NCI-H1694 treated with DMSO at 0.1 percent for 48 hours (cell line): ENCODE results near the gene RAB30.

Experiments
- DNase-seq: peaks from one replicate; lab custom pipeline; 2025; lab: John Stamatoyannopoulos, UW

Gene RAB30

GRCh38 chr11:83070731-83071566 lies 748 bp downstream of the RAB30 start:
- DNase-seq, result no peak

DNA sequence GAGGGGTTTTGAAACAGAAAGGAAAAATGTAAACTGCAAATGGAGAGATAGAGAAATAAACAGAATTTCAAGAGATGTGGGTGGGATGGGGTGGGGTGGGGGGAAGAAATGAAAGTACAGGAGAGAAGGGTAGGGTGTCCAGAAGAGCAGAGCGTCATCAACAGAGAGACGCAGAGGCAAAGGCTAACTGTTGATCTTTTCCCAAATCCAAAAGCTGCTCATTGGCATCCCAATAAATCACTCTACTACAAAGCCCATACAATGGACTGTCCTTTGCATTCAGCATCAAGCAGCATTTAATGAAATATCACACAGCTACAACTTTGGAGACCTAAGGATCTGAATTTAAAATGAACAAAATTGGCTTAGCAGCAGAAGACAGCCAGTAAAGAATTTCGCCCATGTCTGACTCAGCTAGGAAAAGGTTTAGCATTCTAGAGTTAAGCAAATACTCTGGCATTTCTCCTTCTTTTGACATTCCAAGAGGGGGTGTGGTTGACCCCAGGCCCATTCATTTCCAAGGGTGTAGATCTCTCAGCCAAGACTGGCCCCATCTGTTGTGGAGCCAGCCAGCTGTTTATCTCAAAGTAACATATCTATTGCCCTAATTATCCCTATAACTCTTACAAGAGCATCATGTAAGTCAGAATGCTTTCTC lies 1.5 kb downstream of the RAB30 start:
- no peak for DNase-seq

DNA sequence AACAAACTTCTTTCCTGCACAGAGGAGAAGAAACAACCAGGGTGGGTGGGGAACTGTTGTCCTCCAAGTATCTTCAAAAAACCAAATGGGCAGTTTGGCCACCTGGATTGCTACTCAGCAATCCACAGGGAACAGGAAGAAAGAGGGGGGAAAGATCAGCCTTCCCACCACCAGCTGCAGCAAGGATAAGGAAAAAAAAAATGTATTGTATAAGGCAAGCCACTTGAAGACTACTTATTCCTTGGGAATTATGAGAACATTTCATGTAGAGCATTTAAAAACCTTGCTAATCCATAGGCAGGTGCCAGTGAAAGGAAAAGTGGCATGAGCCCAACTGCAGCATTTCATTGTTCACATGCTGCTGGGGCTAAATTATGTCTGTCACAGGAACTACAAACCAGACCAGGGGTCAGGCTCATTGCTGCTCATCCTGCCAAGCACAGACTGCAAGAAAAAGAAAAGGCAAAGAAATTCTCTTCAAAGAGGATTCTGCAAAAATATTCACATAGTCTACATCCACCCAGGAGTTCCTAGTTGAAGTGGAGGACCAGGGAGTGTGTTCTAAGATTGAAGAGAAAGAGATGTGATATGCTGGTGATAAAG lies 2.2 kb downstream of the RAB30 start:
- no peak for DNase-seq

GRCh38 chr11:83068568-83068967 lies 3.1 kb downstream of the RAB30 start:
- DNase-seq, result no peak

GRCh38 chr11:83064011-83064410 lies 7.7 kb downstream of the RAB30 start:
- no peak for DNase-seq

- DNase-seq, result no peak
Measured at GRCh38 chr11:83063073-83063754, 8.5 kb downstream of the RAB30 start.

DNA sequence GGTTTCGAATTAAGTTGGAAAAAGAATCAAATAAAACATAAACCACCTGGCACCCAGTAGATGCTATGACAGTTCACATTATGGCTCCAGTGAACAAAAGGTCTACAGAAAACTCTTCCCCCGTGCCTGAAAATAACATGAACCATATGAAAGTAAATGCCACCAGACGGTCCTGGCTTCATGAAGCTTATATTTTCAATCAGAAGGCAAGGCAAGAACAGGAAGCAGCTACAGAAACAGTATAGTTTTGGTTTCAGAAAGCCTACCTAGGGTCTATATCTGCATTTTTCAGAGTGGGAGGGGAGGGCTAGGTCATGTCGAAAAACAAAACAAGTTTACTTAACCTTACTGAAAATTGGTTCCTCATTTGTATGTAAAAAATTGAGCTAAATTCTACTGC lies 9.8 kb downstream of the RAB30 start:
- no peak for DNase-seq

GRCh38 chr11:83060965-83061364 lies 10.7 kb downstream of the RAB30 start:
- DNase-seq, result no peak

GRCh38 chr11:83057721-83058120 lies 14.0 kb downstream of the RAB30 start:
- DNase-seq, result no peak

GRCh38 chr11:83056611-83057010 lies 15.1 kb downstream of the RAB30 start:
- no peak for DNase-seq

- DNase-seq, result no peak
Measured at GRCh38 chr11:83056204-83056603, 15.5 kb downstream of the RAB30 start.

- DNase-seq, result no peak
Measured at GRCh38 chr11:83054904-83055380, 16.8 kb downstream of the RAB30 start.

DNA sequence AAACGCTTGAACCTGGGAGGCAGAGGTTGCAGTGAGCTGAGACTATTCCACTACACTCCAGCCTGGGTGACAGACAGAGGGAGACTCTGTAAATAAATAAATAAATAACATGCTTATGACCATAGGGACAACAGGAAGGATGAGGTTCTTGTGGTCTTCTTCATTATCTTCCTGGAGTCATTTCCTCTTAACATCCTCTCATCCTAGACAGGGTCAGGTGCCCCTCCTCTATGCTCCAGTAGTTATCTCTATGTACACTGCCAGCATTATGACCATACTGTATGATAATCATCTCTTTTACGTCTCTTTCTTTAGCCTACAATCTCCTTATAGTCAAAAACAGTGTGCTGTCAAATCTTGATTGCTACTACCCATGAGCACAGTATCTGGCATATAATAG lies 17.7 kb downstream of the RAB30 start:
- DNase-seq, result no peak

- no peak for DNase-seq
Measured at GRCh38 chr11:83051760-83052671, 19.7 kb downstream of the RAB30 start.

- DNase-seq, result no peak
Measured at GRCh38 chr11:83047515-83048225, 24.0 kb downstream of the RAB30 start.

GRCh38 chr11:83046621-83047172 lies 25.0 kb downstream of the RAB30 start:
- DNase-seq, result no peak

- DNase-seq, result no peak
Measured at GRCh38 chr11:83044958-83045712, 26.6 kb downstream of the RAB30 start.

GRCh38 chr11:83042964-83043711 lies 28.6 kb downstream of the RAB30 start:
- DNase-seq, result no peak

DNA sequence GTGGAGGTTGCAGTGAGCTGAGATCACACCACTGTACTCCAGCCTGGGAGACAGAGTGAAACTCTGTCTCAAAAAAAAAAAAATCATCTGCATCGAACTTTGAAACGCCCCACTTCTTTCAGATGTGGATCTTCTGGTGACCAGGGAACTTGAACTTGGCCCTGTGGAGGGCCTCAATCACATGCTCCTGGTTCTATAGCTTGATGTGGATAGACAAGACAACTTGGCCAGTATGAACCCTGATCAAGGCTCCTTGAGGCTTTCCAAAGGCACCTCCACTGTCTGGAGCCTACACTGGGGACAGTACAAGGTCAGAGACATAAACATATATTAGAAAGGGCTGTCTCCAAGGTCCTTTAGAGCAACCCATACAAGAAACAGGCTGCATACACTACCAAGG lies 30.6 kb downstream of the RAB30 start:
- no peak for DNase-seq
